ENCODE measurements around the gene MSN. TPM values are rescaled to one million over a fixed set of nuclear protein-coding genes. Genes with fewer than 3 reads are reported as not detected.

The MSN gene
- total RNA-seq, 3 donors from 2014 or later, result 25.9 to 127 (median 66.2) TPM

GRCh38 chrX:65705439-65705838 lies 38.0 kb downstream of the MSN start:
- Histone ChIP-seq H3K4me1 (ENCODE audit: low read depth) (peaks cover 7% of the 10 kb centered on the region), H3K4me3 (no peak overlapping the region), H3K36me3 (ENCODE audit: low read depth) (no peaks in the 10 kb centered on the region), H3K9me3 (no peaks in the 10 kb centered on the region)
- TF ChIP-seq CTCF (IDR thresholded peaks at IDR 0.05), result no peak
- intact Hi-C loops (cut with DNase I, micrococcal nuclease), result loop anchor here in 1 of 2 donors (10.0 kb wide), 1 partner anchor 111 kb away; no protein-coding TSS in a partner anchor
- no peak for ATAC-seq
- DNase-seq, result no peak

GRCh38 chrX:65706041-65706828 lies 38.8 kb downstream of the MSN start:
- TF ChIP-seq CTCF (IDR thresholded peaks at IDR 0.05), result no peak
- intact Hi-C loops (cut with DNase I, micrococcal nuclease), result loop anchor here in 1 of 2 donors (10.0 kb wide), 1 partner anchor 111 kb away; no protein-coding TSS in a partner anchor
- no peak for DNase-seq
- Histone ChIP-seq H3K9me3 (no peaks in the 10 kb centered on the region), H3K36me3 (ENCODE audit: low read depth) (no peaks in the 10 kb centered on the region), H3K4me3 (no peak overlapping the region), H3K4me1 (ENCODE audit: low read depth) (peaks cover 7% of the 10 kb centered on the region)
- ATAC-seq, result peak; percentile 36

- no peak for TF ChIP-seq CTCF (IDR thresholded peaks at IDR 0.05)
- no peak for DNase-seq
- Histone ChIP-seq H3K4me3 (no peak overlapping the region), H3K4me1 (ENCODE audit: low read depth) (peaks cover 7% of the 10 kb centered on the region), H3K9me3 (no peaks in the 10 kb centered on the region), H3K36me3 (ENCODE audit: low read depth) (no peaks in the 10 kb centered on the region)
- intact Hi-C loops (cut with DNase I, micrococcal nuclease), result loop anchor here in 1 of 2 donors (10.0 kb wide), 1 partner anchor 112 kb away; no protein-coding TSS in a partner anchor
- no peak for ATAC-seq
Observed at GRCh38 chrX:65707151-65707550, 39.7 kb downstream of the MSN start.

GRCh38 chrX:65712005-65712806 lies 44.8 kb downstream of the MSN start:
- intact Hi-C loops (cut with DNase I, micrococcal nuclease), result no loop called here

GRCh38 chrX:65718538-65718937 lies 51.1 kb downstream of the MSN start:
- H3K4me1 ChIP-seq (ENCODE audit: low read depth), result no peaks in the 10 kb centered on the region
- no peak for TF ChIP-seq CTCF (IDR thresholded peaks at IDR 0.05)
- no peaks in the 10 kb centered on the region for H3K9me3 ChIP-seq
- DNase-seq (no peak), ATAC-seq (no peak)
- no peak overlapping the region for H3K4me3 ChIP-seq
- no peaks in the 10 kb centered on the region for H3K36me3 ChIP-seq (ENCODE audit: low read depth)
- intact Hi-C loops (cut with DNase I, micrococcal nuclease), result no loop called here

More at GRCh38 chrX:65712005-65712806, 44.8 kb downstream of the MSN start:
- no peak overlapping the region for H3K4me3 ChIP-seq
- H3K9me3 ChIP-seq, result no peaks in the 10 kb centered on the region
- TF ChIP-seq CTCF (IDR thresholded peaks at IDR 0.05), result no peak
- no peaks in the 10 kb centered on the region for H3K4me1 ChIP-seq (ENCODE audit: low read depth)
- no peaks in the 10 kb centered on the region for H3K36me3 ChIP-seq (ENCODE audit: low read depth)
- ATAC-seq (no peak), DNase-seq (no peak)
